ENCODE measurements around the gene PHLDA3.

PHLDA3 gene

DNA sequence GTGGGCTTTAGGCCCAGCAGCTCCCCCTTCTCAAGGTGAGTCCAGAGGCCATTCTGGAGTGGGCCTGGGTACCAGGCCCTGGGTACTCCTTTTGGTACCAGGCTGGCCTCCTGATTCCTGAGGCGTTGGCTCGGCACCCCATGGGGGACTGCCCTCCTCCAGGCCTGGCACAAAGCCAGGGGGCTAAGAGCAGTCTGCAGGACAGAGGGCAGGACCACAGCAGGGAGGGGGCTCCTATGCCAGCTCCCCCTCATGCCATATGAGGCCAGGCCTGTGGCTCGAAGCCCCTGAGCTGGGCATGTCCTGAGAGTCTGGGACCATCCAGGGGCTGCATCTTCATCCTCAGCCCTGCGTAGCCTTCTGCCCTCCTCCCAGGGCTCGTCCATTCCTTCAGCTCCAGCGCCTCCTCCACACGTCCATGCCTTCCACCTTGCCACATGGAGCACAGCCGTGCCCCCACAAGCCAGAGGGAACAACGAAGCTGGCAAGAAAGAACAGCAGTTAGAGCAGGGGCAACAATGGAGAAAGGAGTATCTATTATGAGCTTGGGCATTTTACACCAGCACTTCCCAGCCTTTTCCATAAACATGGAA lies 3.2 kb downstream of the PHLDA3 start:
- no peaks in the 10 kb centered on the region for H3K36me3 ChIP-seq (ENCODE audit: control insufficient read depth, insufficient read depth, low read length)
- peaks cover 6% of the 10 kb centered on the region for H3K27me3 ChIP-seq (ENCODE audit: control insufficient read depth, insufficient read depth, low read length)
- H3K9ac ChIP-seq (ENCODE audit: low read length) = peak overlapping the region; percentile 18
- H3K4me3 ChIP-seq (ENCODE audit: low read length) = peak overlapping the region; percentile 33
- H3K4me1 ChIP-seq (ENCODE audit: control insufficient read depth, insufficient read depth, low read length) = peaks cover 60% of the 10 kb centered on the region
- H3K9me3 ChIP-seq (ENCODE audit: control insufficient read depth, low read length) = no peaks in the 10 kb centered on the region

DNA sequence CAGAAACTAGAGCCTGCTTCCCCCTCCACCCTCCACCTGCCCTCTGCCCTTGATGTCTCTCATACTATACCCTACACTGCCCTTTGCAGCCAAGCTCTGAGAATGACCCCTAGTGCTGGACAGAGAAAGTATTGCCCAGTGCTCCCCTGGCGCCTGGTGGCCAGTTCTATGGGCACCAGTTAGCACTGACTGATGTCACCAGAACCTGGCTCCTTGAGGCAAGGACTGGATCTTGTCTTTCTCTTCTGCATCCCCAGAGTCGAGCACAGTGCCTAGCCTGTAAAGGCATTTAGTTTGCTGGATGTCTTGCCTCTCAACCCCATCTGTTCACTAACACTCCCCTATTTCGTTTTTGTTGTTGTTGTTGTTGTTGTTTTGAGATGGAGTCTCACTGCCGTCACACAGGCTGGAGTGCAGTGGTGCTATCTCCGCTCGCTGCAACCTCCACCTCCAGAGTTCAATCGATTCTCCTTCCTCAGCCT lies 5.9 kb downstream of the PHLDA3 start:
- Histone ChIP-seq H3K9me3 (ENCODE audit: control insufficient read depth, low read length) (no peaks in the 10 kb centered on the region), H3K9ac (ENCODE audit: low read length) (no peak overlapping the region), H3K4me3 (ENCODE audit: low read length) (no peak overlapping the region), H3K4me1 (ENCODE audit: control insufficient read depth, insufficient read depth, low read length) (peaks cover 60% of the 10 kb centered on the region), H3K36me3 (ENCODE audit: control insufficient read depth, insufficient read depth, low read length) (no peaks in the 10 kb centered on the region), H3K27me3 (ENCODE audit: control insufficient read depth, insufficient read depth, low read length) (no peaks in the 10 kb centered on the region)

DNA sequence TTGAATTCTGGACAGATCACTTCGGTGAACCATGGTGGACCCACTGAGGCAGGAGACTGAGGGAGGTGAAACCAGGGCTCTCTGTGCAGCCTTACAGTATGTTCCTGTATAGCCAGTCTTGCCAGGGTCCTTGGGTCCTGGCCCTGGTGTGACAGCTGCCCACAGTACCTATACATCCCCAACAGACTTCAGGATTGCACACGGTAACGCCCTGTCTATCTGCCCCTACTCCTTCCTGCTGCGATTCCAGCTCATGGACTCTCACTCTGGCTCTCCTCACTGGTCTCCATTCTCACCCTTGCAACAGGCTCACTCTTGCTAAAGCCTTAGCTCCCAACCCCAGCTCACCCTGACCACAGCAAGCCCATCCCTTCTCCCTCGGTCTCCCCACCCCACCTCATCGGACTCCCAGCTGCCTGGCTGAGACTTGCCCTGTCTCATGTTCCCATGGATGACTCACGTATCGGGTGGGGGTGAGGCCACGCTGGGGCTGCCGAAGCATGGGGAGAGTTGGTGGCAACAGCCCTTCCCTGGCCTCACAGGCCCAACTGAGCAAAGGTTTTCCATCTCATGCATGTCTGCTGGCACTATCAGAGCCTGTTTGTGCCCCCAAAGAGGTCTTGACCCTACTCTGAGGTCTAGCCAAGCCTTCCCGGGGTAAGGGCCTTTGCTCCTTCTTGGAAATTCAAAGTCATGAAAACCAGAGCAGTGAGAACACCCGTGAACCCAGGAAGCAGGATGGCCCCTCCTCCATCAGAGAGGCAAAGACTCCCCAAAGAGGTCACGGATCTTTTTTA lies 7.1 kb downstream of the PHLDA3 start:
- Histone ChIP-seq H3K9ac (ENCODE audit: low read length) (peak overlapping the region; percentile 45), H3K4me3 (ENCODE audit: low read length) (no peak overlapping the region), H3K9me3 (ENCODE audit: control insufficient read depth, low read length) (no peaks in the 10 kb centered on the region), H3K36me3 (ENCODE audit: control insufficient read depth, insufficient read depth, low read length) (no peaks in the 10 kb centered on the region), H3K4me1 (ENCODE audit: control insufficient read depth, insufficient read depth, low read length) (peaks cover 47% of the 10 kb centered on the region), H3K27me3 (ENCODE audit: control insufficient read depth, insufficient read depth, low read length) (no peaks in the 10 kb centered on the region)

DNA sequence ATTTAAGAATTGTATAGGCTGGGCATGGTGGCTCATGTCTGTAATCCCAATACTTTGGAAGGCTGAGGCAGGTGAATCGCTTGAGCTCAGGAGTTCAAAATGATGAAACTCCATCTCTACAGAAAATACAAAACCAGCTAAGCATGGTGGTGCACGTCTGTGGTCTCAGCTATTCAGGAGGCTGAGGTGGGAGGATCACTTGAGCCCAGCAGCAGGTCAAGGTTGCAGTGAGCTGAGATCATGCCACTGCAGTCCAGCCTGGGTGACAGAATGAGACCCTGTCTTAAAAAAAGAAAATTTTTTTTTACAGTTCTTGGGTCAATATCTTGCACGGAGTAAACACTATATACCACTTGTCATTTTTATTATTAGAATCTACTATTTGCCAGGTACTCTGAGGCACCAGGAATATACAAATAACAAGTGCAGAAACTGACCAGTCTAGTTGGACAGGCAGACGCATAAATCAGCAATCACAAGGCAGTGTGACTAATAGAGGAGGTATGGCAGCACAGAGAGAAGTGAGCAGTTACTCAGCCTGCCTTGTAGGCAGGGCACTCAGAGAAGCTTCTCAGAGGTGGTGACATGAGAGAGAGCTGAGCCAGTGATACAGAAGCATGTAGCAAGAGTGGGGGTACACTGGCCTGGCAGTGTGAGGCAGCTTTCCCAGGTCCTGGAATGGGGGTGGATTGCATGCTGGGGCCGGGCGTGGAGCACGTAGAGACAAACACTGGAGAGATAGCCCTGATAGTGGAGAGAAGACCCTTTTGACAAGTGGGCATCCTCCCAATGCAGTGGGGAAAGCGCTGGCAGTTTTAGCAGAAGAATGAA lies 8.0 kb downstream of the PHLDA3 start:
- peaks cover 43% of the 10 kb centered on the region for H3K4me1 ChIP-seq (ENCODE audit: control insufficient read depth, insufficient read depth, low read length)
- no peaks in the 10 kb centered on the region for H3K36me3 ChIP-seq (ENCODE audit: control insufficient read depth, insufficient read depth, low read length)
- H3K9me3 ChIP-seq (ENCODE audit: control insufficient read depth, low read length) = no peaks in the 10 kb centered on the region
- H3K4me3 ChIP-seq (ENCODE audit: low read length) = no peak overlapping the region
- no peaks in the 10 kb centered on the region for H3K27me3 ChIP-seq (ENCODE audit: control insufficient read depth, insufficient read depth, low read length)
- peak overlapping the region; percentile 45 for H3K9ac ChIP-seq (ENCODE audit: low read length)

DNA sequence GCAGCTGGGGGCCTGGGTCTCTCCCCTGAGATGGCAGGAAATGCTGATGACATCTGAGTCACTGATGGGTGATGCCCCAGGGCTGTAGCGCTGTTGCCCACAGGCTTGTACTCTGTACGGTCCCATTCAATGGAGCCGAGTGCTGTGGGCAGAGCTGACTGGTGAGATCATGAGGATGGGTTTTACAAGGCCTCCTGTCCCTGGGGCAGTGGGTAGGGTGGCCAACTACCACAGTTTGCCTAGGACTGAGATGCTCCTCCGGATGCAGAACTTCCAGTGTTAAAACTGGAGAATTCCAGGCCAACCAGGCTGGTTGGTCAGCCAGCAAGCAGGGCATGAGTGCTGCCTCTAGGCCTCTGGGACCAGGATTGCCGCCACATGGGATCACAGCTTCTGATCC lies 9.2 kb downstream of the PHLDA3 start:
- H3K9ac ChIP-seq (ENCODE audit: low read length) = no peak overlapping the region
- H3K4me3 ChIP-seq (ENCODE audit: low read length) = no peak overlapping the region
- no peaks in the 10 kb centered on the region for H3K36me3 ChIP-seq (ENCODE audit: control insufficient read depth, insufficient read depth, low read length)
- no peaks in the 10 kb centered on the region for H3K27me3 ChIP-seq (ENCODE audit: control insufficient read depth, insufficient read depth, low read length)
- no peaks in the 10 kb centered on the region for H3K9me3 ChIP-seq (ENCODE audit: control insufficient read depth, low read length)
- H3K4me1 ChIP-seq (ENCODE audit: control insufficient read depth, insufficient read depth, low read length) = peaks cover 38% of the 10 kb centered on the region

DNA sequence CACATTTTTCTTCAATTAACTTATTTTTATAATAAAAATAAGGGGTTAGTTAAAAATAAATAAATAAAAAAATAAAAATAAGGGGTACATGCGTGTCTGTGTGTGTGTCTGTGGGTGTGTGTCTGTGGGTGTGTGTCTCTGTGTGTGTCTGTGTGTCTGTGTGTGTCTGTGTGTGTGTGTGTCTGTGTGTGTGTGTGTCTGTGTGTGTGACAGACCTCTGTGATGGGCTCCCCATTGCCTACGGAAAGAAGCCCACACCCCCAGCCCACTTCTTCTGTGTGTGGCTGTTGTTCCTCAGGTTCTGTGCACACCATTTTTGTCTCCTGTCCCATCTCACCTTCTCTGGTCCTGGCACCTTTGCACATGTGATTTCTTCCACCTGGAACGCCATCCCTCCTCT lies 9.9 kb downstream of the PHLDA3 start:
- Histone ChIP-seq H3K9ac (ENCODE audit: low read length) (no peak overlapping the region), H3K27me3 (ENCODE audit: control insufficient read depth, insufficient read depth, low read length) (no peaks in the 10 kb centered on the region), H3K4me3 (ENCODE audit: low read length) (no peak overlapping the region), H3K36me3 (ENCODE audit: control insufficient read depth, insufficient read depth, low read length) (no peaks in the 10 kb centered on the region), H3K9me3 (ENCODE audit: control insufficient read depth, low read length) (no peaks in the 10 kb centered on the region), H3K4me1 (ENCODE audit: control insufficient read depth, insufficient read depth, low read length) (peaks cover 38% of the 10 kb centered on the region)

DNA sequence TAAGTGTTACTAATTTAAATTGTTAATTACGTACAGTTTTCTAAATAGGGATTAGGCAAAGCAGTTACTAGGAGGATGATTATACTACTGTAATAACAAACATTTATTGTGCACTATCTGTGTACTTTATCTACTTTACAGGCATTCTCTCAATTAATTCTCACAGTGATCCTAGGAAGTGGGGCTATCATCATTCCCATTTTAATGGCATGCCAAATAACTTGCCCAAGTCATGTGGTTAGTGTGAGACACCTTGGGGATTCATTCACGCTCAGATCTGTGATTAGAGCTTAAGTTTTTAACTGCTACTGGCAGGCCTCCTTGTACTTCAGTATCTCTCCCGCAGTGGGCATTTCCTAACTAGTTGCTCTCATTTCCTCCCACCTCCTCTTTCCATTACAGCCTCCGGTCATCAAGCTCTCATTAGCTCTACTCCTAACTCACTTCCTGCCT lies 11.5 kb downstream of the PHLDA3 start:
- no peak overlapping the region for H3K9ac ChIP-seq (ENCODE audit: low read length)
- peaks cover 32% of the 10 kb centered on the region for H3K4me1 ChIP-seq (ENCODE audit: control insufficient read depth, insufficient read depth, low read length)
- no peak overlapping the region for H3K4me3 ChIP-seq (ENCODE audit: low read length)
- no peaks in the 10 kb centered on the region for H3K36me3 ChIP-seq (ENCODE audit: control insufficient read depth, insufficient read depth, low read length)
- H3K27me3 ChIP-seq (ENCODE audit: control insufficient read depth, insufficient read depth, low read length) = no peaks in the 10 kb centered on the region
- H3K9me3 ChIP-seq (ENCODE audit: control insufficient read depth, low read length) = no peaks in the 10 kb centered on the region

DNA sequence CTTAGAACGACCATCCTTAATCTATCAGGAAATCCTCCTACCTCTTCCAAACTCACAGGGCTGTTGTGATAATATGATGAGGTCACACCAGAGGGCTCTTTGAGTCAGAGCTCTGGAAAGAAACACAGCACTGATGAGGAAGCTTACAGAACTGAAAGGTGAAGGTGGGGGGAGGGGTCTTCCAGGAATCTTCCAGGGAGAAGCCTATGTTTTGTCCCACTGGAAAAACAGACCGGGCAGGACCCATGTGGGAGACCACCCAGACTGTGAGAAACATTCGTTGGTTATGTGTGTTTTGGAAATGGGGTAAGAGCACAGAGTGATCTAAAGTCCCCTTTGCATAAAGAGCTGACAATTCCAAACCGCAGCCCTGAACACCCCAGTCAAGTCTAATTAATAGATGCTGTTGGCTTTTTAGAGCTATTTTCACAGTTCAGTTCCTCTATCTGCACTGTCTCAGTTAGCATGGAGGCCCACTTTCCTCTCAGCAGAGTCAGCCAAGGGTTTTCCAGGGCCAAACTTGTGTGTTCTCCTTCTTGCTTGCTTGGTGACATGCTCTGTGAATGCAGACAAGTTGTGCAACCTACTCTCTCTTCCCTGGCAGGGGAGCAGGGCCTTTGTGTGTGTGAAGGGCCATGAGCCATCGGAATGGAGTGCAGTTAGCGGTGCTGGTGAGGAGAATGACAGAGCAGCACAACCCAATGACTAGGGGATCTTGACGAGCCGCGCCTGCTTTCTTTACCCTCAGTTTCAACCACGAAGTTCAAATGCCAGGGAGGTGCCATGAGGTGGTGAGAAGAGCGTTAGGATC lies 12.3 kb downstream of the PHLDA3 start:
- Histone ChIP-seq H3K27me3 (ENCODE audit: control insufficient read depth, insufficient read depth, low read length) (no peaks in the 10 kb centered on the region), H3K36me3 (ENCODE audit: control insufficient read depth, insufficient read depth, low read length) (no peaks in the 10 kb centered on the region), H3K4me3 (ENCODE audit: low read length) (no peak overlapping the region), H3K4me1 (ENCODE audit: control insufficient read depth, insufficient read depth, low read length) (peaks cover 24% of the 10 kb centered on the region), H3K9ac (ENCODE audit: low read length) (no peak overlapping the region), H3K9me3 (ENCODE audit: control insufficient read depth, low read length) (no peaks in the 10 kb centered on the region)

DNA sequence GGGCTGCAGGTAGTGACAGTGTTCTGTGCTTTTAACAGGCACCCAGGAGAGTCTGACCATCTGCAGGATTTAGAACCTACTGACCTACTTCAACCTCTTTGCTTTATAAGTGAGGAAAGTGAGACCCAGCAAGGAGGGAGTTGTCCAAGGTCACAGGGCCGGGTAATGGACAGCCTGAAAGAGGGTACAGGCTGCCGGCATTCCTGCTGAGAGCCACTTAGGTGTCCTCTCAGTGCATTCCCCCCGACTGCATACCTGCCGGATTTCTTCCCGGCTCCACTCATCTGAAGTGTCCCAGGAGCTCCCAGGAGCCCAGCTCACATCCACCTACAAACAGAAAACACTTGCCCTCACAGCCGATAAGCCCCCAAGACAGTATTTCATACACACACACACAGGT lies 13.9 kb downstream of the PHLDA3 start:
- no peak overlapping the region for H3K4me3 ChIP-seq (ENCODE audit: low read length)
- H3K36me3 ChIP-seq (ENCODE audit: control insufficient read depth, insufficient read depth, low read length) = no peaks in the 10 kb centered on the region
- peaks cover 18% of the 10 kb centered on the region for H3K4me1 ChIP-seq (ENCODE audit: control insufficient read depth, insufficient read depth, low read length)
- H3K9ac ChIP-seq (ENCODE audit: low read length) = no peak overlapping the region
- no peaks in the 10 kb centered on the region for H3K9me3 ChIP-seq (ENCODE audit: control insufficient read depth, low read length)
- H3K27me3 ChIP-seq (ENCODE audit: control insufficient read depth, insufficient read depth, low read length) = no peaks in the 10 kb centered on the region

DNA sequence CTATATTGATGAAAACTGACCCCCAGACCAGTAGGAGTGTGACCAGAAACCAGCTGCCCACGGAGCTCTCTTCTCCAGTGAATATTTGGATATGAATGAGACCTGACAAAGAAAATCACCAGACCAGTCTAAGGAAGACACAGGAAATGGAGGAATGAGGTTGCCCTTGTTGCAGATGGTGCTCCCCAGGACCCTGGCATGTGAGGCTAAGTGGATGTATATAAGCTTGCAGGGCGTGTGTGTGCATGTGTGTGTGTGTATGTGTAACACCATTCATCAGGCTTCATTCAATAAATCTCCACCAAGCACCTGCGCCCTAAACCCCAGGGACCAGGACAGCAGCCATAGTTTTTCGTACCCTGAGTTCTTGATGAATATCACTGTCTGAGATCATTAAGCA lies 14.4 kb downstream of the PHLDA3 start:
- H3K4me1 ChIP-seq (ENCODE audit: control insufficient read depth, insufficient read depth, low read length) = peaks cover 13% of the 10 kb centered on the region

DNA sequence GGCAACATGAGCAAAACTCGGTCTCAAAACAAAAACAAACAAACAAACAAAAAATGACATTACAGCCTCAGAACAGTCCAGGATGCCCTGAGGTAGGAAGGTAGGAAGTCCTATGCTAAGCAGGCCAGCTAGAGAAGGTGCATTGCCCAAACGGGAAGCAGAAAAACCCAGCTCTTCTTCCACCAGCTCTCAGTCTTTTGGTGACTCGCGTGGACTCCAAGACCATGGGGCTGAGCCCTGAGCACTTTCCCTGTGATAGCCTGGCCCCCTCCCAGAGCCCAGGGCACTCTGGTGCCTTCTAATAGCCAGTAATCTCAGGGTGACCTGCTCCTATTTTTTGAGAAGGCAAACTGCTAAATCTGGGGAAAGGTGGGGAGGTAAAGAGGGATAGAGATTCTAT lies 16.1 kb downstream of the PHLDA3 start:
- no peaks in the 10 kb centered on the region for H3K9me3 ChIP-seq (ENCODE audit: control insufficient read depth, low read length)
- no peaks in the 10 kb centered on the region for H3K27me3 ChIP-seq (ENCODE audit: control insufficient read depth, insufficient read depth, low read length)
- no peak overlapping the region for H3K4me3 ChIP-seq (ENCODE audit: low read length)
- no peaks in the 10 kb centered on the region for H3K36me3 ChIP-seq (ENCODE audit: control insufficient read depth, insufficient read depth, low read length)
- peaks cover 19% of the 10 kb centered on the region for H3K4me1 ChIP-seq (ENCODE audit: control insufficient read depth, insufficient read depth, low read length)
- no peak overlapping the region for H3K9ac ChIP-seq (ENCODE audit: low read length)

More for the DNA sequence above, 14.4 kb downstream of the PHLDA3 start:
- H3K9me3 ChIP-seq (ENCODE audit: control insufficient read depth, low read length) = no peaks in the 10 kb centered on the region
- H3K36me3 ChIP-seq (ENCODE audit: control insufficient read depth, insufficient read depth, low read length) = no peaks in the 10 kb centered on the region
- no peak overlapping the region for H3K4me3 ChIP-seq (ENCODE audit: low read length)
- H3K27me3 ChIP-seq (ENCODE audit: control insufficient read depth, insufficient read depth, low read length) = no peaks in the 10 kb centered on the region
- H3K9ac ChIP-seq (ENCODE audit: low read length) = no peak overlapping the region
